K562 (cell line): ENCODE results near the gene PPP1CA. TPM values are rescaled to one million over a fixed set of nuclear protein-coding genes. Genes with fewer than 3 reads are reported as not detected.
A peak's percentile ranks its signal among the peaks of the same experiment; 100 is the strongest.

Experiments used
- ATAC-seq: fragments of 200-7000 bp; cut with Tn5 transposase; 3 replicates; pipeline ENCODE4 v1.9.1; 2020; ENCODE audit warnings: moderate library complexity
- BruUV-seq: library from RNA; stranded (reverse); fragments of 400-500 nt; replicated peaks from 2 replicates; lab custom pipeline; 2021; lab: Mats Ljungman, UMichigan
- CTCF ChIA-PET: fragments of 300-600 bp; formaldehyde crosslinking; extraction: SDS; loops from one replicate; lab custom pipeline; 2021; ENCODE audit warnings: low intra/inter-chr PET ratio; lab: Yijun Ruan, JAX
- POLR2A ChIA-PET: fragments of 300-600, 350-650 bp; sonication (Branson Sonifier 250); formaldehyde crosslinking; extraction: SDS; loops from one replicate; lab custom pipeline; 2021; ENCODE audit warnings: antibody characterized with exemption, inconsistent platforms; lab: Yijun Ruan, JAX
- DNase-seq, 4 experiments: peaks; one replicate each; pipeline versions ENCODE4 v3.0.0 to v3.0.0-alpha.2; 2011 to 2018; ENCODE audit warnings: low spot score in 3 of 4, mixed read lengths in 3 of 4; ENCODE audit errors: extremely low read depth in 1 of 4
- FAIRE-seq: peaks from 2 replicates; lab custom pipeline; 2011; peaks lifted over from hg19 to GRCh38; lab: Jason Lieb, UNC
- H2AFZ ChIP-seq: 2 replicates; pipeline ENCODE4 v1.6.0; 2011; ENCODE audit warnings: low read depth, low read length, control low read depth, inconsistent platforms
- H3K27ac ChIP-seq: fragments of 200-600 bp; 3 replicates; pipeline ENCODE4 v1.8.0; 2011; ENCODE audit warnings: low read depth, mild to moderate bottlenecking, control low read depth, inconsistent platforms, low read length, moderate library complexity, mixed read lengths; ENCODE audit errors: extremely low read depth
- H3K27me3 ChIP-seq, 2 experiments: fragments of 300-600 bp in 1 of 2; 2 replicates in 1 of 2; 3 replicates in 1 of 2; pipeline versions ENCODE4 v1.6.0 to v1.8.0; 2011; ENCODE audit warnings: inconsistent platforms in 2 of 2, low read length in 2 of 2, mild to moderate bottlenecking in 1 of 2, mixed read lengths in 1 of 2, moderate library complexity in 1 of 2; ENCODE audit not compliant: control insufficient read depth in 2 of 2, insufficient read depth in 2 of 2
- H3K36me3 ChIP-seq: fragments of 300-600 bp; 3 replicates; pipeline ENCODE4 v1.8.0; 2011; ENCODE audit warnings: mild to moderate bottlenecking, low read length, inconsistent platforms; ENCODE audit not compliant: control insufficient read depth, insufficient read depth
- H3K4me1 ChIP-seq, 2 experiments: fragments of 200-600 bp in 1 of 2; replicated peaks in 1 of 2; 2 replicates in 1 of 2; 3 replicates in 1 of 2; pipeline versions ENCODE4 v1.5.1 to v1.8.0; 2011; ENCODE audit warnings: inconsistent platforms in 2 of 2, low read length in 2 of 2, mild to moderate bottlenecking in 1 of 2, mixed read lengths in 1 of 2, moderate library complexity in 1 of 2; ENCODE audit not compliant: control insufficient read depth in 2 of 2, insufficient read depth in 2 of 2
- H3K4me2 ChIP-seq: 2 replicates; pipeline ENCODE4 v1.6.1; 2011; ENCODE audit warnings: low read length, control low read depth, inconsistent platforms, mixed read lengths; ENCODE audit not compliant: insufficient read depth
- H3K4me3 ChIP-seq: fragments of 200-600 bp; sonication (generic), shearing (Covaris generic); 2 replicates; pipeline ENCODE4 v1.5.1; 2016; ENCODE audit warnings: control low read depth, inconsistent platforms
- H3K79me2 ChIP-seq: fragments of 200-600 bp; 3 replicates; pipeline ENCODE4 v1.8.0; 2011; ENCODE audit warnings: low read length, inconsistent platforms; ENCODE audit not compliant: control insufficient read depth, insufficient read depth
- H3K9ac ChIP-seq, 2 experiments: 2 replicates each; pipeline versions ENCODE4 v1.6.0 to v1.6.1; 2011; ENCODE audit warnings: low read depth in 2 of 2, low read length in 2 of 2, control low read depth in 1 of 2, inconsistent platforms in 1 of 2, mild to moderate bottlenecking in 1 of 2, mixed read lengths in 1 of 2; ENCODE audit not compliant: insufficient read depth in 1 of 2
- H3K9me1 ChIP-seq: one replicate; pipeline ENCODE4 v1.6.0; 2011; ENCODE audit warnings: inconsistent platforms, mild to moderate bottlenecking, low read length, moderate library complexity; ENCODE audit not compliant: control insufficient read depth, insufficient read depth
- H3K9me3 ChIP-seq: replicated peaks from 2 replicates; pipeline ENCODE4 v1.5.1; 2011; ENCODE audit warnings: low read depth, low read length, inconsistent platforms; ENCODE audit not compliant: control insufficient read depth, insufficient read depth
- H4K20me1 ChIP-seq: replicated peaks from 2 replicates; pipeline ENCODE4 v1.6.1; 2011; ENCODE audit warnings: low read length, inconsistent platforms, mixed read lengths; ENCODE audit not compliant: control insufficient read depth, insufficient read depth
- CREB1 ChIP-seq, 2 experiments: sonication (generic) in 1 of 2; formaldehyde crosslinking in 1 of 2; IDR thresholded peaks; 2 replicates each; pipeline versions ENCODE4 v1.6.1 to v1.8.0; 2012 to 2022; ENCODE audit warnings: inconsistent platforms in 1 of 2, mild to moderate bottlenecking in 1 of 2, missing genetic modification reagents in 1 of 2, moderate library complexity in 1 of 2
- EP300 ChIP-seq: IDR thresholded peaks from 2 replicates; pipeline ENCODE4 v1.6.1; 2012; ENCODE audit warnings: low read length, improper control_type of control experiment
- FOSL1 ChIP-seq: fragments of 200-800 bp; sonication (Bioruptor generic); conservative IDR thresholded peaks from 2 replicates; pipeline ENCODE4 v1.6.1; 2016; ENCODE audit warnings: missing genetic modification characterization, missing compliant biosample characterization
- HEY1 ChIP-seq: fragments of 250-450 bp; sonication (Bioruptor Pico); IDR thresholded peaks from 2 replicates; pipeline ENCODE4 v1.5.0; 2020; ENCODE audit warnings: mild to moderate bottlenecking, moderate library complexity, borderline replicate concordance
- L3MBTL2 ChIP-seq: fragments of 450-650 bp; IDR thresholded peaks from 2 replicates; pipeline ENCODE4 v1.6.1; 2016; ENCODE audit warnings: mild to moderate bottlenecking, moderate library complexity
- SMAD1 ChIP-seq: fragments of 150-350 bp; IDR thresholded peaks from 2 replicates; pipeline ENCODE4 v1.6.1; 2014; ENCODE audit warnings: low read length, low read depth; ENCODE audit not compliant: partially characterized antibody
- TCFL5 ChIP-seq: fragments of 250-450 bp; sonication (Bioruptor Pico); conservative IDR thresholded peaks from 2 replicates; pipeline ENCODE4 v1.6.1; 2021; ENCODE audit warnings: mild to moderate bottlenecking, moderate library complexity, matching md5 sums
- TRIM28 ChIP-seq: fragments of 450-650 bp; IDR thresholded peaks from 2 replicates; pipeline ENCODE4 v1.6.1; 2017
- ZBED1 ChIP-seq: IDR thresholded peaks from 2 replicates; pipeline ENCODE4 v1.6.1; 2014
- ZFP36 ChIP-seq: fragments of 150-350 bp; IDR thresholded peaks from 2 replicates; pipeline ENCODE4 v1.6.1; 2018; ENCODE audit warnings: low read length, low read depth; ENCODE audit not compliant: partially characterized antibody
- ZNF217 ChIP-seq: sonication (generic); formaldehyde crosslinking; IDR thresholded peaks from 2 replicates; pipeline ENCODE4 v1.8.0; 2022; ENCODE audit warnings: mild to moderate bottlenecking, missing genetic modification reagents
- ZNF282 ChIP-seq: sonication (generic); formaldehyde crosslinking; IDR thresholded peaks from 2 replicates; pipeline ENCODE4 v1.8.1; 2023; ENCODE audit warnings: missing genetic modification reagents
- ZNF785 ChIP-seq: fragments of 250-450 bp; sonication (Bioruptor Pico); IDR thresholded peaks from 2 replicates; pipeline ENCODE4 v1.4.0; 2020; ENCODE audit warnings: mild to moderate bottlenecking
- WGBS: fragments of 100-300 bp; shearing (Covaris generic); methylation state at CpG from one replicate; pipeline ENCODE4 v1.1.6; 2016; ENCODE audit warnings: low coverage, mixed read lengths; ENCODE audit not compliant: insufficient coverage; ENCODE audit errors: missing lambda C conversion rate; 5-methylcytosine and 5-hydroxymethylcytosine counted together
- in situ Hi-C: fragments of 300-500 bp; cut with MboI; formaldehyde crosslinking; loops from 4 replicates; pipeline ENCODE4 v1.15.0; 2018; ENCODE audit warnings: inconsistent platforms, mixed read lengths
- intact Hi-C: fragments of 100-400 bp; cut with micrococcal nuclease; formaldehyde crosslinking; loops from 2 replicates; pipeline ENCODE4 v1.14.2; 2022
- polyA plus RNA-seq, 8 experiments: library from polyadenylated mRNA; depleted of rRNA in 4 of 8; stranded (reverse) in 5 of 8; unstranded in 3 of 8; fragments of >200 nt; fragmentation: Nextera tagmentation in 2 of 8; fragmentation: Illumina TruSeq in 1 of 8; extraction: Ambion mirVana in 2 of 8; extraction: Trizol in 1 of 8; gene quantifications; 2 replicates each; pipeline versions ENCODE4 v1.2.1 to v1.2.3, GENCODE V29; 2011 to 2014; ENCODE audit warnings: inconsistent platforms in 1 of 8, missing spikeins in 1 of 8
- total RNA-seq, 7 experiments: library from RNA; depleted of rRNA in 6 of 7; stranded (reverse); fragments of >200 nt in 6 of 7; fragmentation: Illumina TruSeq in 2 of 7; extraction: Trizol in 2 of 7; gene quantifications; 2 replicates each; pipeline versions ENCODE4 v1.2.1 to v1.2.3, GENCODE V29; 2011 to 2021; ENCODE audit warnings: low replicate concordance in 1 of 7
- TF ChIP-seq, protein P1 (sequence below), 2 experiments: fragments of 450-650 bp in 1 of 2; sonication (generic) in 1 of 2; formaldehyde crosslinking; conservative IDR thresholded peaks; 2 replicates each; pipeline versions ENCODE4 v1.4.0 to v1.8.1; 2020 to 2022; ENCODE audit warnings: mild to moderate bottlenecking in 1 of 2, missing genetic modification reagents in 1 of 2
- TF ChIP-seq, protein P2 (sequence below): IDR thresholded peaks from 2 replicates; pipeline ENCODE4 v1.6.1; 2011; ENCODE audit warnings: borderline replicate concordance, low read depth, mild to moderate bottlenecking, moderate library complexity, low read length; ENCODE audit not compliant: insufficient read depth, poor library complexity, severe bottlenecking
- TF ChIP-seq, protein P3 (sequence below): fragments of 250-450 bp; sonication (Bioruptor Pico); IDR thresholded peaks from 2 replicates; pipeline ENCODE4 v1.8.0; 2022; ENCODE audit warnings: moderate library complexity, mild to moderate bottlenecking, inconsistent platforms

The PPP1CA gene
- total and polyA plus RNA-seq, 9 of the 15 experiments (the other 6 are each of a cell fraction or from before 2014, with no cell fraction given) = 18.2 to 242 (median 188) TPM

GRCh38 chr11:67393990-67394389 lies 7.7 kb downstream of the PPP1CA start:
- Histone ChIP-seq H2AFZ (no peak overlapping the region), H4K20me1 (peaks cover 4% of the 10 kb centered on the region; the same call in 1 of the 2 replicates), H3K9me1 (peaks cover 3% of the 10 kb centered on the region), H3K9me3 (no peaks in the 10 kb centered on the region), H3K9ac (peak overlapping the region in 1 of 2 experiments; percentile 5; a peak in 1 of 4 replicates), H3K79me2 (peaks cover 25% of the 10 kb centered on the region), H3K4me3 (no peak overlapping the region), H3K36me3 (peaks cover 53% of the 10 kb centered on the region), H3K4me2 (no peak overlapping the region), H3K4me1 (peaks cover 8 to 72% of the 10 kb centered on the region in 2 experiments; a peak in 4 of 5 replicates), H3K27me3 (no peaks in the 10 kb centered on the region), H3K27ac (no peak overlapping the region)
- TF ChIP-seq ZNF217 (CRISPR knock-in tag) (no peak), HEY1 (CRISPR knock-in tag) (no peak), FOSL1 (tag) (no peak), ZNF282 (CRISPR knock-in tag) (no peak), ZBED1 (no peak), SMAD1 (no peak), CREB1 (IDR thresholded peaks at IDR 0.05) (no peak), CREB1 (CRISPR knock-in tag; IDR thresholded peaks at IDR 0.05) (no peak), TRIM28 (no peak), TCFL5 (CRISPR knock-in tag) (no peak), EP300 (no peak), ZNF785 (CRISPR knock-in tag) (no peak), ZFP36 (no peak), L3MBTL2 (no peak)
- TF ChIP-seq, protein P1, sequence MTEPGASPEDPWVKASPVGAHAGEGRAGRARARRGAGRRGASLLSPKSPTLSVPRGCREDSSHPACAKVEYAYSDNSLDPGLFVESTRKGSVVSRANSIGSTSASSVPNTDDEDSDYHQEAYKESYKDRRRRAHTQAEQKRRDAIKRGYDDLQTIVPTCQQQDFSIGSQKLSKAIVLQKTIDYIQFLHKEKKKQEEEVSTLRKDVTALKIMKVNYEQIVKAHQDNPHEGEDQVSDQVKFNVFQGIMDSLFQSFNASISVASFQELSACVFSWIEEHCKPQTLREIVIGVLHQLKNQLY (CRISPR knock-in tag; conservative IDR thresholded peaks at IDR 0.05) = no peak
- TF ChIP-seq, protein P2, sequence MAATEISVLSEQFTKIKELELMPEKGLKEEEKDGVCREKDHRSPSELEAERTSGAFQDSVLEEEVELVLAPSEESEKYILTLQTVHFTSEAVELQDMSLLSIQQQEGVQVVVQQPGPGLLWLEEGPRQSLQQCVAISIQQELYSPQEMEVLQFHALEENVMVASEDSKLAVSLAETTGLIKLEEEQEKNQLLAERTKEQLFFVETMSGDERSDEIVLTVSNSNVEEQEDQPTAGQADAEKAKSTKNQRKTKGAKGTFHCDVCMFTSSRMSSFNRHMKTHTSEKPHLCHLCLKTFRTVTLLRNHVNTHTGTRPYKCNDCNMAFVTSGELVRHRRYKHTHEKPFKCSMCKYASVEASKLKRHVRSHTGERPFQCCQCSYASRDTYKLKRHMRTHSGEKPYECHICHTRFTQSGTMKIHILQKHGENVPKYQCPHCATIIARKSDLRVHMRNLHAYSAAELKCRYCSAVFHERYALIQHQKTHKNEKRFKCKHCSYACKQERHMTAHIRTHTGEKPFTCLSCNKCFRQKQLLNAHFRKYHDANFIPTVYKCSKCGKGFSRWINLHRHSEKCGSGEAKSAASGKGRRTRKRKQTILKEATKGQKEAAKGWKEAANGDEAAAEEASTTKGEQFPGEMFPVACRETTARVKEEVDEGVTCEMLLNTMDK = no peak
- TF ChIP-seq, protein P3, sequence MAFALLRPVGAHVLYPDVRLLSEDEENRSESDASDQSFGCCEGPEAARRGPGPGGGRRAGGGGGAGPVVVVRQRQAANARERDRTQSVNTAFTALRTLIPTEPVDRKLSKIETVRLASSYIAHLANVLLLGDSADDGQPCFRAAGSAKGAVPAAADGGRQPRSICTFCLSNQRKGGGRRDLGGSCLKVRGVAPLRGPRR = no peak
- ChIA-PET POLR2A (interaction anchor here (0.6 to 1.1 kb wide), 2 partner anchors 99 to 262 kb away, joined by 3 read pairs; no protein-coding TSS in a partner anchor), CTCF (no interaction called here)
- BruUV-seq = no TSS peak
- FAIRE-seq = no peak
- in situ Hi-C loops (no loop called here), intact Hi-C loops (no loop called here)
- DNase-seq = no peak
- ATAC-seq = no peak
- 84% methylated on average over 5 of the region's 5 CpGs for WGBS
